ENCODE results near the gene SIRT7.

SIRT7 gene

GRCh38 chr17:81904600-81905423, 13.2 kb downstream of the SIRT7 start:
- DNase-seq = no peak

- no peak for DNase-seq
Measured at GRCh38 chr17:81903896-81904599, 13.9 kb downstream of the SIRT7 start.

- DNase-seq = no peak
Measured at GRCh38 chr17:81903415-81903831, 14.6 kb downstream of the SIRT7 start.

- no peak for DNase-seq
Measured at GRCh38 chr17:81902653-81903414, 15.1 kb downstream of the SIRT7 start.

- no peak for DNase-seq
Measured at GRCh38 chr17:81902023-81902652, 15.8 kb downstream of the SIRT7 start, which contains the start of gene NPB. NPB (plus strand) TSS chr17:81902238; CDS start chr17:81902278, 40 bp downstream.

GRCh38 chr17:81901167-81902022, 16.6 kb downstream of the SIRT7 start:
- DNase-seq = no peak

- DNase-seq = no peak
Measured at GRCh38 chr17:81900181-81900820, 17.7 kb downstream of the SIRT7 start.

GRCh38 chr17:81899514-81900166, 18.3 kb downstream of the SIRT7 start:
- no peak for DNase-seq

- DNase-seq = no peak
Measured at GRCh38 chr17:81898885-81899284, 19.1 kb downstream of the SIRT7 start.

- no peak for DNase-seq
Measured at GRCh38 chr17:81898029-81898866, 19.7 kb downstream of the SIRT7 start.

GRCh38 chr17:81895400-81895799, 22.6 kb downstream of the SIRT7 start:
- DNase-seq = no peak

GRCh38 chr17:81891303-81891552, 26.7 kb downstream of the SIRT7 start:
- DNase-seq = no peak

- DNase-seq = no peak
Measured at GRCh38 chr17:81890447-81891302, 27.3 kb downstream of the SIRT7 start.

- no peak for DNase-seq
Measured at GRCh38 chr17:81889602-81890001, 28.4 kb downstream of the SIRT7 start.

GRCh38 chr17:81888988-81889595, 28.9 kb downstream of the SIRT7 start:
- DNase-seq = no peak

GRCh38 chr17:81888105-81888987, 29.6 kb downstream of the SIRT7 start:
- DNase-seq = no peak

GRCh38 chr17:81885869-81886548, 32.0 kb downstream of the SIRT7 start:
- no peak for DNase-seq
